Measurements from ENCODE around the gene MED15.
"Not testable (repeated sequence)": the region's sequence is repeated elsewhere in the genome, so short reads cannot be mapped to it uniquely, and the experiment has no call there.

The MED15 gene

DNA sequence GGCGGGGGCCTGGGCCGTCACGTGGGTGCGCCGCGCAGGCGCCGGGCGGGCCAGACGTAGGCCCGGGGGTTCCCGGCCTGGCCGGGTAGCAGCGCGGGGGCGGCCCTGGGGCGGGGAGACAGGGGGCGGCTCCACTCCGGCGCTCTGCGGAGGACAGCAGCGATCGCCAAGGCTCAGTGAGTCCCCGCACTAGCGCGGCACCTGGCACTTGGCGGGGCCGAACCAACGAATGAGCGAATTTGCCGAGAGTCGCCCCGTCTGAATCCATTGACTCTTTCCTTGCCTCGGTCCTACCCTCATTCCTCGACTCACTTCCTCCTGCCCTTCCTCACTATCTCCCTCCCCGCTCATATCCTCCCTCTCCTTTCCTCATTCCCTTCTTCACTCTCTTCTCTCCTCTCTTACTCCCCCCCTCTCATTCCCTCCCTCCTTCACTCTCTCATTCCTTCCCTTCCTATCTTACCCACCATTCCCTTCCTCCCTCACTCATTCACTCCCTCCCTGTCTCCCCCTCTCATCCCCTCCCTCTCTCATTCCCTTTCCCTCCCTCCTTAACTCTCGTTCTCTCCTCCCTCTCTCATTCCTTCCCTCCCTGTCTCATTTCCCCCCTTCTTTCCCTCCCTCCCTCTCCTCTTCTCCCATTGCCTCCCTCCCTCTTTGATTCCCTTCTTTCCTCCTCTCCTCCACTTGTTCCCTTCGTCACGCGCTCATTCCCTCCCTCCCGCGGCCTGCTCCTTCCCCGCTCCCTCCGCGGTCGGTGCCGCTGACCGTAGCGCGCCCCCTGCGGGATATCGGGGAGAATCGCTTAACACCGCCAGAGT lies 11.3 kb upstream of the MED15 start:
- TF ChIP-seq, protein P1, sequence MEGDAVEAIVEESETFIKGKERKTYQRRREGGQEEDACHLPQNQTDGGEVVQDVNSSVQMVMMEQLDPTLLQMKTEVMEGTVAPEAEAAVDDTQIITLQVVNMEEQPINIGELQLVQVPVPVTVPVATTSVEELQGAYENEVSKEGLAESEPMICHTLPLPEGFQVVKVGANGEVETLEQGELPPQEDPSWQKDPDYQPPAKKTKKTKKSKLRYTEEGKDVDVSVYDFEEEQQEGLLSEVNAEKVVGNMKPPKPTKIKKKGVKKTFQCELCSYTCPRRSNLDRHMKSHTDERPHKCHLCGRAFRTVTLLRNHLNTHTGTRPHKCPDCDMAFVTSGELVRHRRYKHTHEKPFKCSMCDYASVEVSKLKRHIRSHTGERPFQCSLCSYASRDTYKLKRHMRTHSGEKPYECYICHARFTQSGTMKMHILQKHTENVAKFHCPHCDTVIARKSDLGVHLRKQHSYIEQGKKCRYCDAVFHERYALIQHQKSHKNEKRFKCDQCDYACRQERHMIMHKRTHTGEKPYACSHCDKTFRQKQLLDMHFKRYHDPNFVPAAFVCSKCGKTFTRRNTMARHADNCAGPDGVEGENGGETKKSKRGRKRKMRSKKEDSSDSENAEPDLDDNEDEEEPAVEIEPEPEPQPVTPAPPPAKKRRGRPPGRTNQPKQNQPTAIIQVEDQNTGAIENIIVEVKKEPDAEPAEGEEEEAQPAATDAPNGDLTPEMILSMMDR (IDR thresholded peaks at IDR 0.05): peak; percentile 85
- no peak overlapping the region for H3K9ac ChIP-seq
- no peaks in the 10 kb centered on the region for H3K9me3 ChIP-seq (ENCODE audit: control insufficient read depth, low read length)
- peak overlapping the region; percentile 52 for H3K4me3 ChIP-seq (ENCODE audit: low read depth, low read length)
- H3K36me3 ChIP-seq (ENCODE audit: control insufficient read depth, insufficient read depth, low read length): no peaks in the 10 kb centered on the region
- H3K4me1 ChIP-seq: no peaks in the 10 kb centered on the region
- H3K27me3 ChIP-seq (ENCODE audit: control insufficient read depth, insufficient read depth, low read length): no peaks in the 10 kb centered on the region
- H2AFZ ChIP-seq: peak overlapping the region; percentile 86
- H3K4me2 ChIP-seq (ENCODE audit: low read length): peak overlapping the region; percentile 75
- H3K79me2 ChIP-seq: no peaks in the 10 kb centered on the region
- H3K27ac ChIP-seq: peak overlapping the region; percentile 68

DNA sequence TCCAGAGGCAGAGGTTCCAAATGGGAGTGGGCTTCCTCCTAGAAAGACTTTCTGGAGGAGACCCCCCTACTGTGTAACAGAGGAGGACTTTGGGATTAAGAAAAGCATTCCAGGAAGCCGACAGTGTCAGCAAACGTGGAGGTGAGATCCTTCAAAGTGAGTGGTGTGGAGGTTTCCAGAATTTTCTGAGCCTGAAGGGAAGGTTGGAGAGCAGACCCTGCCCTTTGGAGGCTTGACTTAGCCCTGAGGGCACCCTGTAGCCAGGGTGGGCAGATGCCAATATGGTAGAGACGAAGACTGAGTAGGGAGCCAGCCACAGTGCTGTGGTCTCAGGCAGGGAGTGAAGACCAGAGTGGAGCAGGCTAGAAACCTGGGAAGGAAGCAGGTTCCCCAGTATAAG lies 10.0 kb upstream of the MED15 start:
- Histone ChIP-seq H3K79me2 (no peaks in the 10 kb centered on the region), H3K4me3 (ENCODE audit: low read depth, low read length) (no peak overlapping the region), H3K27me3 (ENCODE audit: control insufficient read depth, insufficient read depth, low read length) (no peaks in the 10 kb centered on the region), H3K36me3 (ENCODE audit: control insufficient read depth, insufficient read depth, low read length) (no peaks in the 10 kb centered on the region), H2AFZ (no peak overlapping the region), H3K27ac (no peak overlapping the region), H3K4me1 (no peaks in the 10 kb centered on the region), H3K9me3 (ENCODE audit: control insufficient read depth, low read length) (no peaks in the 10 kb centered on the region), H3K4me2 (ENCODE audit: low read length) (no peak overlapping the region), H3K9ac (no peak overlapping the region)
- TF ChIP-seq, protein P1 (IDR thresholded peaks at IDR 0.05): no peak

DNA sequence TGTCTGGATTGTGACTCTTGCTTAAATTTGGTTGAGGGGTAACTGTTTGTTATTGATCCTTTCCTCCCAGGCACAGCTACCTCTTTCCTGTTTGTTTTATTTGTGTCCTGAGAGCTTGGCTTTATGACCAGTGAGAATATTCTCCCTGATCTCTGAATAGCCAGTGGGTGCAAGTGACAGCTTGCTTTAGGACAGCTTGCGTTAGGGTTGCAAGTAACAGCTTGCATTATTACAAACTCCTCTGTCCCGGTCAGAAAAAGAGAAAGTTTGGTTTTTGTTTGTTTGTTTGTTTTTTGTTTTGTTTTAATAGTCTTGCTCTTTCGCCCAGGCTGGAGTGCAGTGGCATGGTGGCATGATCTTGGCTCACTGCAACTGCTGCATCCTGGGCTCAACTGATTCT lies 8.5 kb upstream of the MED15 start:
- Histone ChIP-seq H3K27ac (no peak overlapping the region), H3K36me3 (ENCODE audit: control insufficient read depth, insufficient read depth, low read length) (no peaks in the 10 kb centered on the region), H3K4me2 (ENCODE audit: low read length) (no peak overlapping the region), H3K79me2 (no peaks in the 10 kb centered on the region), H3K4me1 (no peaks in the 10 kb centered on the region), H3K9ac (no peak overlapping the region), H3K27me3 (ENCODE audit: control insufficient read depth, insufficient read depth, low read length) (no peaks in the 10 kb centered on the region), H2AFZ (no peak overlapping the region), H3K9me3 (ENCODE audit: control insufficient read depth, low read length) (no peaks in the 10 kb centered on the region), H3K4me3 (ENCODE audit: low read depth, low read length) (no peak overlapping the region)
- TF ChIP-seq, protein P1 (IDR thresholded peaks at IDR 0.05): no peak

DNA sequence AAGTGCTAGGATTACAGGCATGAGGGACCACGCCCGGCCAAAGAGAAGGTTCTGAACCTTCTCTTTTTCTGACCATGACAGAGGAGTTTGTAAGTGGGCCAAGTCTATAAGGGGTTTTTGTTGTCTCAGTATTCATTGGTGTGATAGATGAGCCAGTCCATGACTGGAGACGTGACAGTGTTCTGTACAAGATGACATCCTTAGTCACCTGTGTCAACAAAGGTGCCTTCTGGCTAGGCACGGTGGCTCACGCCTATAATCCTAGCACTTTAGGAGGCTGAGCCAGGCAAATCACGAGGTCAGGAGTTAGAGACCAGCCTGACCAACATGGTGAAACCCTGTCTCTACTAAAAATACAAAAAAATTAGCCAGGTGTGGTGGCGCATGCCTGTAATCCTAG lies 7.6 kb upstream of the MED15 start:
- Histone ChIP-seq H3K27ac (no peak overlapping the region), H3K27me3 (ENCODE audit: control insufficient read depth, insufficient read depth, low read length) (no peaks in the 10 kb centered on the region), H3K79me2 (no peaks in the 10 kb centered on the region), H3K4me2 (ENCODE audit: low read length) (no peak overlapping the region), H2AFZ (no peak overlapping the region), H3K4me1 (no peaks in the 10 kb centered on the region), H3K4me3 (ENCODE audit: low read depth, low read length) (no peak overlapping the region), H3K9ac (no peak overlapping the region), H3K36me3 (ENCODE audit: control insufficient read depth, insufficient read depth, low read length) (no peaks in the 10 kb centered on the region), H3K9me3 (ENCODE audit: control insufficient read depth, low read length) (no peaks in the 10 kb centered on the region)
- TF ChIP-seq, protein P1 (IDR thresholded peaks at IDR 0.05): no peak

DNA sequence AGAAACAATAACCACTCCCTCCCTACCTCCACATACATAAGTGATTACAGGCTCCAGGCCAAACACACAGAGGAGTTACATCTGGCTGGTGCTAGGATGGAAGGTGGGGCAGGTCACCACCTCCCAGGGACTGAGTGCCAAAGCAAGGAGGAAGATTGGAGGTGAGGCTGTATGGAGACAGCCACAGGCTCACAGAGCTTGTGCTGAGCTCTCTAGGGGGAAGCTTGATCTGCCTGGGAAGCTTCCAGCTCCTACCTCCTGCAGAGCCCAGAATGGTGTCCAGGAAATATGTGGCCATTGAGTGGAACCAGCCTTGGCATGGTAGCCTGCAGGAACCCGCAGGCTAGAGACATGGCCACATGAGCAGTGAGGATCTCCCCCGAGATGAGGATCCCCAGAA lies 3.6 kb upstream of the MED15 start:
- Histone ChIP-seq H3K9ac (no peak overlapping the region), H3K27me3 (ENCODE audit: control insufficient read depth, insufficient read depth, low read length) (no peaks in the 10 kb centered on the region), H3K9me3 (ENCODE audit: control insufficient read depth, low read length) (no peaks in the 10 kb centered on the region), H2AFZ (no peak overlapping the region), H3K27ac (no peak overlapping the region), H3K4me2 (ENCODE audit: low read length) (no peak overlapping the region), H3K79me2 (peaks cover 14% of the 10 kb centered on the region), H3K4me1 (no peaks in the 10 kb centered on the region), H3K36me3 (ENCODE audit: control insufficient read depth, insufficient read depth, low read length) (no peaks in the 10 kb centered on the region), H3K4me3 (ENCODE audit: low read depth, low read length) (no peak overlapping the region)
- TF ChIP-seq, protein P1 (IDR thresholded peaks at IDR 0.05): no peak

DNA sequence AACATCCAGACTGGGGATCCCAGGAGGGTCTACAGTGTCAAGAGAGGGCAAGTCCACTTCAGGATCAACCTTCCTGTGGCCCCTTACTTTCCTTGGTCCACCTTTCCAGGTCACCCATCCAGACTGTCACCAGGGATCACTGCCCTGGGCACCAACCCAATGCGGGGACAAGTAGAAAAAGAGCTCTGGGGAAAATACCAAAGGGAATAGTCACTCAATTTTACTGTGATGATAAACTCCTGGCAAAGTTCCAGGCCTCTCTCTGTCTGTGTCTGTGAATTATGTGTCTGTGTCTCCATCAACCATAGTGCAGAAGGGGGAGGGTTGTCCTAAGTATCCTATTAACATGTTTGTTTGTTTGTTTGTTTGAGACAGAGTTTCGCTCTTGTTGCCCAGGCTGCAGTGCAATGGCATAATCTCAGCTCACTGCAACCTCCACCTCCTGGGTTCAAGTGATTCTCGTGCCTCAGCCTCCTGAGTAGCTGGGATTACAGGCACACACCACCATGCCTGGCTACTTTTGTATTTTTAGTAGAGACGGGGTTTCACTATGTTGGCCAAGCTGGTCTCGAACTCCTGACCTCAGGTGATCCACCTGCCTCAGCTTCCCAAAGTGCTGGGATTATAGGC lies 3.0 kb upstream of the MED15 start:
- not testable (repeated sequence) for H2AFZ ChIP-seq; H3K4me3 ChIP-seq (ENCODE audit: low read depth, low read length); H3K9me3 ChIP-seq (ENCODE audit: control insufficient read depth, low read length); H3K36me3 ChIP-seq (ENCODE audit: control insufficient read depth, insufficient read depth, low read length); H3K4me1 ChIP-seq; H3K4me2 ChIP-seq (ENCODE audit: low read length); H3K27me3 ChIP-seq (ENCODE audit: control insufficient read depth, insufficient read depth, low read length); H3K27ac ChIP-seq; H3K9ac ChIP-seq
- peaks cover 20% of the 10 kb centered on the region for H3K79me2 ChIP-seq
